GM19239 (cell line): ENCODE data around the gene KRTAP5-11.
A peak's percentile ranks its signal among the peaks of the same experiment; 100 is the strongest.
"Not testable (repeated sequence)": the region's sequence is repeated elsewhere in the genome, so short reads cannot be mapped to it uniquely, and the experiment has no call there.

Source experiments
- DNase-seq: peaks from one replicate; pipeline ENCODE4 v3.0.0; 2011; ENCODE audit warnings: low spot score; ENCODE audit not compliant: insufficient read length
- FAIRE-seq: peaks from 2 replicates; lab custom pipeline; 2011; peaks lifted over from hg19 to GRCh38; lab: Jason Lieb, UNC

Gene KRTAP5-11

GRCh38 chr11:71563406-71563805 is 19.3 kb downstream of the KRTAP5-11 start:
- FAIRE-seq (no peak), DNase-seq (peak; percentile 32)

GRCh38 chr11:71562120-71562519 is 20.6 kb downstream of the KRTAP5-11 start:
- no peak for FAIRE-seq
- DNase-seq: no peak

- FAIRE-seq: no peak
- no peak for DNase-seq
Observed at GRCh38 chr11:71558996-71559395, 23.7 kb downstream of the KRTAP5-11 start.

- DNase-seq: no peak
- FAIRE-seq: no peak
Observed at GRCh38 chr11:71557257-71557656, 25.4 kb downstream of the KRTAP5-11 start.

GRCh38 chr11:71556018-71556417 is 26.7 kb downstream of the KRTAP5-11 start:
- FAIRE-seq (no peak), DNase-seq (no peak)

GRCh38 chr11:71555508-71555907 is 27.2 kb downstream of the KRTAP5-11 start:
- DNase-seq (no peak), FAIRE-seq (no peak)

GRCh38 chr11:71554996-71555395 is 27.7 kb downstream of the KRTAP5-11 start:
- DNase-seq (no peak), FAIRE-seq (no peak)

- FAIRE-seq (no peak), DNase-seq (no peak)
Observed at GRCh38 chr11:71551711-71552110, 31.0 kb downstream of the KRTAP5-11 start.

GRCh38 chr11:71548716-71549151 is 33.9 kb downstream of the KRTAP5-11 start:
- FAIRE-seq (no peak), DNase-seq (no peak)

GRCh38 chr11:71548120-71548519 is 34.6 kb downstream of the KRTAP5-11 start, which contains the start of gene KRTAP5-9:
Gene KRTAP5-9 (plus strand): TSS chr11:71548420. CDS start chr11:71548658, 238 bp downstream.
- no peak for FAIRE-seq

GRCh38 chr11:71545405-71545966 is 37.2 kb downstream of the KRTAP5-11 start:
- FAIRE-seq (no peak), DNase-seq (no peak)

More at GRCh38 chr11:71548120-71548519, 34.6 kb downstream of the KRTAP5-11 start, which contains the start of gene KRTAP5-9:
- no peak for DNase-seq

- FAIRE-seq (no peak), DNase-seq (no peak)
Observed at GRCh38 chr11:71544525-71545214, 38.0 kb downstream of the KRTAP5-11 start.

- FAIRE-seq: no peak
- no peak for DNase-seq
Observed at GRCh38 chr11:71543866-71544265, 38.8 kb downstream of the KRTAP5-11 start.

GRCh38 chr11:71542879-71543777 is 39.5 kb downstream of the KRTAP5-11 start:
- DNase-seq: no peak
- FAIRE-seq: no peak

GRCh38 chr11:71542382-71542781 is 40.3 kb downstream of the KRTAP5-11 start:
- FAIRE-seq (no peak), DNase-seq (no peak)

GRCh38 chr11:71540521-71541304 is 42.0 kb downstream of the KRTAP5-11 start:
- peak; percentile 68 for FAIRE-seq
- not testable (repeated sequence) for DNase-seq

GRCh38 chr11:71539971-71540370 is 42.7 kb downstream of the KRTAP5-11 start:
- FAIRE-seq, DNase-seq: not testable (repeated sequence)

- no peak for DNase-seq
- no peak for FAIRE-seq
Observed at GRCh38 chr11:71539017-71539416, 43.7 kb downstream of the KRTAP5-11 start.

GRCh38 chr11:71538666-71538990 is 44.0 kb downstream of the KRTAP5-11 start:
- FAIRE-seq: no peak
- no peak for DNase-seq
